K562 (cell line): ENCODE measurements around the gene DCTN1. TPM values are rescaled to one million over a fixed set of nuclear protein-coding genes. Genes with fewer than 3 reads are reported as not detected.

Experiments used
- ATAC-seq: fragments of 200-7000 bp; cut with Tn5 transposase; 3 replicates; pipeline ENCODE4 v1.9.1; 2020; ENCODE audit warnings: moderate library complexity
- BruUV-seq: library from RNA; stranded (reverse); fragments of 400-500 nt; replicated peaks from 2 replicates; lab custom pipeline; 2021; lab: Mats Ljungman, UMichigan
- CTCF ChIA-PET: fragments of 300-600 bp; formaldehyde crosslinking; extraction: SDS; loops from one replicate; lab custom pipeline; 2021; ENCODE audit warnings: low intra/inter-chr PET ratio; lab: Yijun Ruan, JAX
- POLR2A ChIA-PET: fragments of 300-600, 350-650 bp; sonication (Branson Sonifier 250); formaldehyde crosslinking; extraction: SDS; loops from one replicate; lab custom pipeline; 2021; ENCODE audit warnings: antibody characterized with exemption, inconsistent platforms; lab: Yijun Ruan, JAX
- DNase-seq, 4 experiments: peaks; one replicate each; pipeline versions ENCODE4 v3.0.0 to v3.0.0-alpha.2; 2011 to 2018; ENCODE audit warnings: low spot score in 3 of 4, mixed read lengths in 3 of 4; ENCODE audit errors: extremely low read depth in 1 of 4
- FAIRE-seq: peaks from 2 replicates; lab custom pipeline; 2011; peaks lifted over from hg19 to GRCh38; lab: Jason Lieb, UNC
- H2AFZ ChIP-seq: 2 replicates; pipeline ENCODE4 v1.6.0; 2011; ENCODE audit warnings: low read depth, low read length, control low read depth, inconsistent platforms
- H3K27ac ChIP-seq: fragments of 200-600 bp; 3 replicates; pipeline ENCODE4 v1.8.0; 2011; ENCODE audit warnings: low read depth, mild to moderate bottlenecking, control low read depth, inconsistent platforms, low read length, moderate library complexity, mixed read lengths; ENCODE audit errors: extremely low read depth
- H3K27me3 ChIP-seq, 2 experiments: fragments of 300-600 bp in 1 of 2; 2 replicates in 1 of 2; 3 replicates in 1 of 2; pipeline versions ENCODE4 v1.6.0 to v1.8.0; 2011; ENCODE audit warnings: inconsistent platforms in 2 of 2, low read length in 2 of 2, mild to moderate bottlenecking in 1 of 2, mixed read lengths in 1 of 2, moderate library complexity in 1 of 2; ENCODE audit not compliant: control insufficient read depth in 2 of 2, insufficient read depth in 2 of 2
- H3K36me3 ChIP-seq: fragments of 300-600 bp; 3 replicates; pipeline ENCODE4 v1.8.0; 2011; ENCODE audit warnings: mild to moderate bottlenecking, low read length, inconsistent platforms; ENCODE audit not compliant: control insufficient read depth, insufficient read depth
- H3K4me1 ChIP-seq, 2 experiments: fragments of 200-600 bp in 1 of 2; replicated peaks in 1 of 2; 2 replicates in 1 of 2; 3 replicates in 1 of 2; pipeline versions ENCODE4 v1.5.1 to v1.8.0; 2011; ENCODE audit warnings: inconsistent platforms in 2 of 2, low read length in 2 of 2, mild to moderate bottlenecking in 1 of 2, mixed read lengths in 1 of 2, moderate library complexity in 1 of 2; ENCODE audit not compliant: control insufficient read depth in 2 of 2, insufficient read depth in 2 of 2
- H3K4me2 ChIP-seq: 2 replicates; pipeline ENCODE4 v1.6.1; 2011; ENCODE audit warnings: low read length, control low read depth, inconsistent platforms, mixed read lengths; ENCODE audit not compliant: insufficient read depth
- H3K4me3 ChIP-seq: fragments of 200-600 bp; sonication (generic), shearing (Covaris generic); 2 replicates; pipeline ENCODE4 v1.5.1; 2016; ENCODE audit warnings: control low read depth, inconsistent platforms
- H3K79me2 ChIP-seq: fragments of 200-600 bp; 3 replicates; pipeline ENCODE4 v1.8.0; 2011; ENCODE audit warnings: low read length, inconsistent platforms; ENCODE audit not compliant: control insufficient read depth, insufficient read depth
- H3K9ac ChIP-seq, 2 experiments: 2 replicates each; pipeline versions ENCODE4 v1.6.0 to v1.6.1; 2011; ENCODE audit warnings: low read depth in 2 of 2, low read length in 2 of 2, control low read depth in 1 of 2, inconsistent platforms in 1 of 2, mild to moderate bottlenecking in 1 of 2, mixed read lengths in 1 of 2; ENCODE audit not compliant: insufficient read depth in 1 of 2
- H3K9me1 ChIP-seq: one replicate; pipeline ENCODE4 v1.6.0; 2011; ENCODE audit warnings: inconsistent platforms, mild to moderate bottlenecking, low read length, moderate library complexity; ENCODE audit not compliant: control insufficient read depth, insufficient read depth
- H3K9me3 ChIP-seq: replicated peaks from 2 replicates; pipeline ENCODE4 v1.5.1; 2011; ENCODE audit warnings: low read depth, low read length, inconsistent platforms; ENCODE audit not compliant: control insufficient read depth, insufficient read depth
- H4K20me1 ChIP-seq: replicated peaks from 2 replicates; pipeline ENCODE4 v1.6.1; 2011; ENCODE audit warnings: low read length, inconsistent platforms, mixed read lengths; ENCODE audit not compliant: control insufficient read depth, insufficient read depth
- KLF1 ChIP-seq: fragments of 450-650 bp; IDR thresholded peaks from 2 replicates; pipeline ENCODE4 v1.6.1; 2016; ENCODE audit warnings: missing genetic modification characterization, missing compliant biosample characterization
- MAZ ChIP-seq, 2 experiments: fragments of 450-650 bp in 1 of 2; sonication (generic) in 1 of 2; formaldehyde crosslinking; IDR thresholded peaks in 1 of 2; conservative IDR thresholded peaks in 1 of 2; 2 replicates each; pipeline versions ENCODE4 v1.4.0 to v1.5.0; 2020; ENCODE audit warnings: mild to moderate bottlenecking in 1 of 2, missing genetic modification reagents in 1 of 2
- MYC ChIP-seq, 2 experiments: fragments of 250-450 bp in 1 of 2; sonication (Bioruptor Pico) in 1 of 2; IDR thresholded peaks; 2 replicates each; pipeline versions ENCODE4 v1.5.1 to v1.6.1; 2012 to 2021; ENCODE audit warnings: low read depth in 2 of 2, borderline replicate concordance in 1 of 2, improper control_type of control experiment in 1 of 2, low read length in 1 of 2, mild to moderate bottlenecking in 1 of 2, moderate library complexity in 1 of 2
- RBM17 ChIP-seq: fragments of 200-400 bp; formaldehyde crosslinking; IDR thresholded peaks from 2 replicates; pipeline ENCODE4 v1.6.1; 2017; ENCODE audit warnings: low read depth, mild to moderate bottlenecking, low read length, borderline replicate concordance
- SUPT5H ChIP-seq: fragments of 450-650 bp; IDR thresholded peaks from 2 replicates; pipeline ENCODE4 v1.6.1; 2016
- ZNF79 ChIP-seq: fragments of 250-450 bp; sonication (Bioruptor Pico); IDR thresholded peaks from 2 replicates; pipeline ENCODE4 v1.4.0; 2020; ENCODE audit warnings: low read depth, mild to moderate bottlenecking, moderate library complexity
- WGBS: fragments of 100-300 bp; shearing (Covaris generic); methylation state at CpG from one replicate; pipeline ENCODE4 v1.1.6; 2016; ENCODE audit warnings: low coverage, mixed read lengths; ENCODE audit not compliant: insufficient coverage; ENCODE audit errors: missing lambda C conversion rate; 5-methylcytosine and 5-hydroxymethylcytosine counted together
- in situ Hi-C: fragments of 300-500 bp; cut with MboI; formaldehyde crosslinking; loops from 4 replicates; pipeline ENCODE4 v1.15.0; 2018; ENCODE audit warnings: inconsistent platforms, mixed read lengths
- intact Hi-C: fragments of 100-400 bp; cut with micrococcal nuclease; formaldehyde crosslinking; loops from 2 replicates; pipeline ENCODE4 v1.14.2; 2022
- polyA plus RNA-seq, 8 experiments: library from polyadenylated mRNA; depleted of rRNA in 4 of 8; stranded (reverse) in 5 of 8; unstranded in 3 of 8; fragments of >200 nt; fragmentation: Nextera tagmentation in 2 of 8; fragmentation: Illumina TruSeq in 1 of 8; extraction: Ambion mirVana in 2 of 8; extraction: Trizol in 1 of 8; gene quantifications; 2 replicates each; pipeline versions ENCODE4 v1.2.1 to v1.2.3, GENCODE V29; 2011 to 2014; ENCODE audit warnings: inconsistent platforms in 1 of 8, missing spikeins in 1 of 8
- total RNA-seq, 7 experiments: library from RNA; depleted of rRNA in 6 of 7; stranded (reverse); fragments of >200 nt in 6 of 7; fragmentation: Illumina TruSeq in 2 of 7; extraction: Trizol in 2 of 7; gene quantifications; 2 replicates each; pipeline versions ENCODE4 v1.2.1 to v1.2.3, GENCODE V29; 2011 to 2021; ENCODE audit warnings: low replicate concordance in 1 of 7
- TF ChIP-seq, protein P1 (sequence below), 2 experiments: fragments of 250-450 bp in 1 of 2; fragments of 450-650 bp in 1 of 2; sonication (Bioruptor Pico) in 1 of 2; IDR thresholded peaks; 2 replicates each; pipeline versions ENCODE4 v1.6.1 to v1.8.0; 2016 to 2021; ENCODE audit warnings: mild to moderate bottlenecking in 2 of 2, moderate library complexity in 2 of 2, missing compliant biosample characterization in 1 of 2, missing genetic modification characterization in 1 of 2
- TF ChIP-seq, protein P2 (sequence below): IDR thresholded peaks from 2 replicates; pipeline ENCODE4 v1.6.1; 2012; ENCODE audit warnings: low read depth, low read length, improper control_type of control experiment, borderline replicate concordance
- TF ChIP-seq, protein P3 (sequence below): fragments of 250-450 bp; sonication (Bioruptor Pico); IDR thresholded peaks from 2 replicates; pipeline ENCODE4 v1.8.0; 2022; ENCODE audit warnings: inconsistent platforms
- TF ChIP-seq, protein P4 (sequence below), 2 experiments: fragments of 150-350 bp in 1 of 2; IDR thresholded peaks; 2 replicates each; pipeline ENCODE4 v1.6.1; 2012 to 2016; ENCODE audit warnings: low read depth in 2 of 2, low read length in 2 of 2, mild to moderate bottlenecking in 1 of 2, moderate library complexity in 1 of 2

DCTN1 gene
- total and polyA plus RNA-seq, 9 of the 15 experiments (the other 6 are each of a cell fraction or from before 2014, with no cell fraction given), result 23.9 to 71.7 (median 45.0) TPM

DNA sequence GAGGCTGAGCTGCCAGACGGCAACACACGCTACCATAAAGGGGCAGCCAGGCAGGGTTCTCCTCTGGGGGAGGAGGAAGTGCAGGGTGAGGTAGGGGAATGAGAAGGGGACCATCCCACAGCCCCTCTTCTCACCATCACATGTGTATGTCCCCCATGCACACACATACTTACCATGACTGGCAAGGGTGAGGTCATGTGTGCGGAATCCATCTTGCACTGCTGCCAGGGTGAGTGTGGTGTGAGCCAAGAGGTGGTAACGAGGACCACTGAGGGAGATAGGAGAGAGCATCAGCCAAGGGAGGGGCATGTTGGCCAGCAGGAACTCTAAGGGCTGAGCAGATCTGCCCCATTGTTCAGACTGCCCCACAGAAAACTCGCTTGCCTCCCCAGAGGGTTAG lies 48.6 kb upstream of the DCTN1 start (continued):
- TF ChIP-seq SUPT5H (no peak), KLF1 (tag) (no peak)
- TF ChIP-seq, protein P1, sequence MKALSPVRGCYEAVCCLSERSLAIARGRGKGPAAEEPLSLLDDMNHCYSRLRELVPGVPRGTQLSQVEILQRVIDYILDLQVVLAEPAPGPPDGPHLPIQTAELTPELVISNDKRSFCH (CRISPR knock-in tag; IDR thresholded peaks at IDR 0.05), result no peak
- TF ChIP-seq, protein P1 (tag; IDR thresholded peaks at IDR 0.05), result no peak
- TF ChIP-seq, protein P2, sequence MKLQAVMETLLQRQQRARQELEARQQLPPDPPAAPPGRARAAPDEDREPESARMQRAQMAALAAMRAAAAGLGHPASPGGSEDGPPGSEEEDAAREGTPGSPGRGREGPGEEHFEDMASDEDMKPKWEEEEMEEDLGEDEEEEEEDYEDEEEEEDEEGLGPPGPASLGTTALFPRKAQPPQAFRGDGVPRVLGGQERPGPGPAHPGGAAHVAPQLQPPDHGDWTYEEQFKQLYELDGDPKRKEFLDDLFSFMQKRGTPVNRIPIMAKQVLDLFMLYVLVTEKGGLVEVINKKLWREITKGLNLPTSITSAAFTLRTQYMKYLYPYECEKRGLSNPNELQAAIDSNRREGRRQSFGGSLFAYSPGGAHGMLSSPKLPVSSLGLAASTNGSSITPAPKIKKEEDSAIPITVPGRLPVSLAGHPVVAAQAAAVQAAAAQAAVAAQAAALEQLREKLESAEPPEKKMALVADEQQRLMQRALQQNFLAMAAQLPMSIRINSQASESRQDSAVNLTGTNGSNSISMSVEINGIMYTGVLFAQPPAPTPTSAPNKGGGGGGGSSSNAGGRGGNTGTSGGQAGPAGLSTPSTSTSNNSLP, result no peak

DNA sequence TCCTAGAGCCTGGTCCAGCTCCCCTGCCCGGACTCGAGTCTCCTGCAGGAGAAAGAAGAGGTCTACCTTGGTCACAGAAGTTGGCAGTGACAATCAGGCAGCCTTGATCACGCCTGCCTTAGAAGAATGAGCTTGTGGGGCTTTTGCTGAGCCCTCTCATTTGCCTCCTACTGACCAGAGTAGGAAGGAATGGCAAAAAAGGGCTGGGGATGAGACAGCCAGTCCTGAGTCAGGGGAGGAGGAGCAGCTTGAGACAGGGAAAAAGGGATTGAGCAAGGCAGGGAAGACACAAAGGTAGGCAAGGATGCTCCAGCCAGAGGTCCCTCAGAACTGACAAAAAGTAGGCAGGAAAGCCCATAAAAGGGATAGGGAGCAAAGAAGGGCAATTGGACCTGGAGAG lies 47.4 kb upstream of the DCTN1 start:
- WGBS, result 3% methylated on average over 3 of the region's 3 CpGs
- no peak for TF ChIP-seq ZNF79
- no peak for TF ChIP-seq MYC (IDR thresholded peaks at IDR 0.05; ENCODE audit: low read depth, low read length)
- no peak for TF ChIP-seq MYC (CRISPR knock-in tag; IDR thresholded peaks at IDR 0.05; ENCODE audit: borderline replicate concordance, low read depth)
- TF ChIP-seq, protein P3, sequence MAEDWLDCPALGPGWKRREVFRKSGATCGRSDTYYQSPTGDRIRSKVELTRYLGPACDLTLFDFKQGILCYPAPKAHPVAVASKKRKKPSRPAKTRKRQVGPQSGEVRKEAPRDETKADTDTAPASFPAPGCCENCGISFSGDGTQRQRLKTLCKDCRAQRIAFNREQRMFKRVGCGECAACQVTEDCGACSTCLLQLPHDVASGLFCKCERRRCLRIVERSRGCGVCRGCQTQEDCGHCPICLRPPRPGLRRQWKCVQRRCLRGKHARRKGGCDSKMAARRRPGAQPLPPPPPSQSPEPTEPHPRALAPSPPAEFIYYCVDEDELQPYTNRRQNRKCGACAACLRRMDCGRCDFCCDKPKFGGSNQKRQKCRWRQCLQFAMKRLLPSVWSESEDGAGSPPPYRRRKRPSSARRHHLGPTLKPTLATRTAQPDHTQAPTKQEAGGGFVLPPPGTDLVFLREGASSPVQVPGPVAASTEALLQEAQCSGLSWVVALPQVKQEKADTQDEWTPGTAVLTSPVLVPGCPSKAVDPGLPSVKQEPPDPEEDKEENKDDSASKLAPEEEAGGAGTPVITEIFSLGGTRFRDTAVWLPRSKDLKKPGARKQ (CRISPR knock-in tag), result no peak
- TF ChIP-seq MAZ (CRISPR knock-in tag; conservative IDR thresholded peaks at IDR 0.05 in 1 of 2, IDR thresholded peaks at IDR 0.05 in 1 of 2), result no peak
- no peak for TF ChIP-seq RBM17
- TF ChIP-seq, protein P4, sequence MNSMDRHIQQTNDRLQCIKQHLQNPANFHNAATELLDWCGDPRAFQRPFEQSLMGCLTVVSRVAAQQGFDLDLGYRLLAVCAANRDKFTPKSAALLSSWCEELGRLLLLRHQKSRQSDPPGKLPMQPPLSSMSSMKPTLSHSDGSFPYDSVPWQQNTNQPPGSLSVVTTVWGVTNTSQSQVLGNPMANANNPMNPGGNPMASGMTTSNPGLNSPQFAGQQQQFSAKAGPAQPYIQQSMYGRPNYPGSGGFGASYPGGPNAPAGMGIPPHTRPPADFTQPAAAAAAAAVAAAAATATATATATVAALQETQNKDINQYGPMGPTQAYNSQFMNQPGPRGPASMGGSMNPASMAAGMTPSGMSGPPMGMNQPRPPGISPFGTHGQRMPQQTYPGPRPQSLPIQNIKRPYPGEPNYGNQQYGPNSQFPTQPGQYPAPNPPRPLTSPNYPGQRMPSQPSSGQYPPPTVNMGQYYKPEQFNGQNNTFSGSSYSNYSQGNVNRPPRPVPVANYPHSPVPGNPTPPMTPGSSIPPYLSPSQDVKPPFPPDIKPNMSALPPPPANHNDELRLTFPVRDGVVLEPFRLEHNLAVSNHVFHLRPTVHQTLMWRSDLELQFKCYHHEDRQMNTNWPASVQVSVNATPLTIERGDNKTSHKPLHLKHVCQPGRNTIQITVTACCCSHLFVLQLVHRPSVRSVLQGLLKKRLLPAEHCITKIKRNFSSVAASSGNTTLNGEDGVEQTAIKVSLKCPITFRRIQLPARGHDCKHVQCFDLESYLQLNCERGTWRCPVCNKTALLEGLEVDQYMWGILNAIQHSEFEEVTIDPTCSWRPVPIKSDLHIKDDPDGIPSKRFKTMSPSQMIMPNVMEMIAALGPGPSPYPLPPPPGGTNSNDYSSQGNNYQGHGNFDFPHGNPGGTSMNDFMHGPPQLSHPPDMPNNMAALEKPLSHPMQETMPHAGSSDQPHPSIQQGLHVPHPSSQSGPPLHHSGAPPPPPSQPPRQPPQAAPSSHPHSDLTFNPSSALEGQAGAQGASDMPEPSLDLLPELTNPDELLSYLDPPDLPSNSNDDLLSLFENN (IDR thresholded peaks at IDR 0.05; ENCODE audit: low read depth in 2 of 2, low read length in 2 of 2), result no peak

More for the DNA sequence above, 47.4 kb upstream of the DCTN1 start:
- no peak overlapping the region for H3K4me2 ChIP-seq
- H3K27ac ChIP-seq, result no peak overlapping the region
- in situ Hi-C loops, result no loop called here
- intact Hi-C loops, result no loop called here
- ChIA-PET POLR2A (interaction anchor here (1.7 kb wide), 1 partner anchor 13 kb away, joined by 7 read pairs; no protein-coding TSS in a partner anchor), CTCF (no interaction called here)
- no peak overlapping the region for H3K9ac ChIP-seq
- H3K4me3 ChIP-seq, result no peak overlapping the region
- DNase-seq (no peak), ATAC-seq (no peak), FAIRE-seq (no peak)
- no peaks in the 10 kb centered on the region for H3K9me1 ChIP-seq
- H3K4me1 ChIP-seq, result peaks cover 0 to 16% of the 10 kb centered on the region in 2 experiments; a peak in 1 of 5 replicates
- H3K27me3 ChIP-seq, result no peaks in the 10 kb centered on the region
- no TSS peak for BruUV-seq
- H3K79me2 ChIP-seq, result no peaks in the 10 kb centered on the region
- no peaks in the 10 kb centered on the region for H3K36me3 ChIP-seq
- H2AFZ ChIP-seq, result no peak overlapping the region
- no peaks in the 10 kb centered on the region for H3K9me3 ChIP-seq
- H4K20me1 ChIP-seq, result no peaks in the 10 kb centered on the region
